Type B pancreatic cell (in vitro differentiated cells): ENCODE results near the gene TMSB10. TPM values are rescaled to one million over a fixed set of nuclear protein-coding genes. Genes with fewer than 3 reads are reported as not detected.

Experiments
- DNase-seq: peaks from one replicate; pipeline ENCODE4 v3.0.0; 2021; ENCODE audit warnings: mixed read lengths; ENCODE audit not compliant: unreplicated experiment; ENCODE audit errors: extremely low spot score
- H3K27ac Mint-ChIP-seq: 2 replicates; pipeline ENCODE4 v1.8.0; 2021; ENCODE audit warnings: mild to moderate bottlenecking, mixed read lengths
- H3K27me3 Mint-ChIP-seq: 2 replicates; pipeline ENCODE4 v1.8.0; 2021; ENCODE audit warnings: mixed read lengths
- H3K36me3 Mint-ChIP-seq: 2 replicates; pipeline ENCODE4 v1.8.0; 2021; ENCODE audit warnings: mixed read lengths
- H3K4me1 Mint-ChIP-seq: one replicate; pipeline ENCODE4 v1.8.0; 2021; ENCODE audit warnings: mixed read lengths; ENCODE audit not compliant: unreplicated experiment
- H3K4me3 Mint-ChIP-seq: 2 replicates; pipeline ENCODE4 v1.8.0; 2021; ENCODE audit warnings: mild to moderate bottlenecking, mixed read lengths
- H3K9me3 Mint-ChIP-seq: 2 replicates; pipeline ENCODE4 v1.8.0; 2021; ENCODE audit warnings: mixed read lengths
- CTCF ChIP-seq: fragments of 200-600 bp; sonication (generic); conservative IDR thresholded peaks from 2 replicates; pipeline ENCODE4 v1.5.0; 2021; ENCODE audit warnings: antibody characterized with exemption, mild to moderate bottlenecking
- total RNA-seq: library from RNA; stranded (reverse); gene quantifications from 2 replicates; pipeline ENCODE4 v1.2.1, GENCODE V29; 2021; ENCODE audit warnings: low replicate concordance

TMSB10 gene
- total RNA-seq, 1 donor from 2014 or later: 1,391 TPM

DNA sequence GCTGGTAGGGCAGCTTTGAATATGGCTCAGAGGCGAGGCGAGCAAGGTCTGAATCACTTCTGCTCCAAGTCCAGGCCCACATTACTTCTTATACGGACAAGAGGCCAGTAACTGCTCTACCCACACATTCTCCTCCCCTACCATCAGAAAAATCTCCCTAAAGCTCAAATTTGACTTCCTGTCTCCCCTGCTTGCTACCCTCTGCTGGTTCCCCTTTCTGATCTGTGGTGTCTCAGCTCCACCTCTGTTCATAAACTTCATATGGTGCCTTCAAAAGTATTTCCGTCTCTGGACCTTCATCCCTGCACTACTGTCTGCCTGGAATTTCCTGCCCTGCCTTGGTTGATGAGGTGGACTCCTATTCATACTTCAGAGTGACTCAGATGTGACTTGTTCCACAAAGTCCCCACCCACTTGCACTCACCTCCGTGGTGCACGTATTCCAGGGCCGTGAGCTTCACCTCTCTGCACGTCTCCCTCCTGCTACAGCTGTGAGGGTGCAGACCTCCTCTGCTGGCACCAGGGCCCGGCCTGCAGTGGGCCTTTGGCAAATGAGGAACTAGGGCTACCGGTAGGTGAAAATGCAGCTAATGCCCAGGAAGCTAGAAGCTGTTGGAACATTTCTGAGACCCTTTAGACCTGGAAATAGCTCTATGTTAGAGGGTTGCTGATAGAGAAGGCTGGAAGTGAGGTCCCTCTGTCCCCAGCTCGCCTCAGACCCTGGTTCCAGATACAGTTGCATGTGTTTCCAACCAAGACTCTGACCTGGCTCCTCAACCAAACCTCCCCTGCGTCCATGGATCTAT lies 41.0 kb downstream of the TMSB10 start:
- H3K27me3 Mint-ChIP-seq: no peaks in the 10 kb centered on the region
- DNase-seq: no peak
- H3K9me3 Mint-ChIP-seq: no peaks in the 10 kb centered on the region
- H3K4me3 Mint-ChIP-seq: no peak overlapping the region
- no peaks in the 10 kb centered on the region for H3K36me3 Mint-ChIP-seq
- peaks cover 4% of the 10 kb centered on the region for H3K4me1 Mint-ChIP-seq
- peak overlapping the region; percentile 87 for H3K27ac Mint-ChIP-seq
- no peak for TF ChIP-seq CTCF

GRCh38 chr2:84947010-84947593 lies 41.6 kb downstream of the TMSB10 start:
- H3K4me3 Mint-ChIP-seq: no peak overlapping the region
- H3K4me1 Mint-ChIP-seq: peaks cover 4% of the 10 kb centered on the region
- H3K27ac Mint-ChIP-seq: peak overlapping the region; percentile 87
- no peaks in the 10 kb centered on the region for H3K36me3 Mint-ChIP-seq
- no peak for TF ChIP-seq CTCF
- no peak for DNase-seq
- no peaks in the 10 kb centered on the region for H3K27me3 Mint-ChIP-seq
- H3K9me3 Mint-ChIP-seq: no peaks in the 10 kb centered on the region

DNA sequence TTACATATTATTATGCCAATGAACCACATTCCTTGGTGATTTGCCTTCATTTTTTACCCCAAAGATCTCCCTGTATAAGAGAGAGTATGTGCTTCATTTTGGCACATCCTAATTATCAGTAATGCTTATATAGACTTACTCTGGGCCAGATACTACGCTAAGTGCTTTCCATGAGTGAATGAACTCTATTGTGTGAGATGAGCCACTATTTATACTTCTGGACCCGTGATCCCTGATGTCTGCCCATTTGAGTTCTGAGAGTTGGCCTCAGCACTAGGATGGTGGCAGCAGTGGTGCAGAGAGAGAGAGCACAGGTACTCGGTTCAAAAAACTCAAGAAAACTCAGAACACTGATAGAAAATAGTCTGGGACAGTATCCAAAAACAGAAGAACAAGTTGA lies 48.1 kb downstream of the TMSB10 start:
- DNase-seq: no peak
- Mint-ChIP-seq H3K4me1 (peaks cover 11% of the 10 kb centered on the region), H3K4me3 (no peak overlapping the region), H3K9me3 (peaks cover 3% of the 10 kb centered on the region), H3K27ac (no peak overlapping the region), H3K36me3 (no peaks in the 10 kb centered on the region), H3K27me3 (no peaks in the 10 kb centered on the region)
- no peak for TF ChIP-seq CTCF

- no peaks in the 10 kb centered on the region for H3K36me3 Mint-ChIP-seq
- H3K4me1 Mint-ChIP-seq: peaks cover 18% of the 10 kb centered on the region
- no peaks in the 10 kb centered on the region for H3K27me3 Mint-ChIP-seq
- DNase-seq: no peak
- peaks cover 3% of the 10 kb centered on the region for H3K9me3 Mint-ChIP-seq
- no peak overlapping the region for H3K27ac Mint-ChIP-seq
- TF ChIP-seq CTCF: no peak
- H3K4me3 Mint-ChIP-seq: no peak overlapping the region
Measured at GRCh38 chr2:84954329-84954728, 48.9 kb downstream of the TMSB10 start.

Other genes with a start within 250 kb of the TMSB10 start
- gene TRABD2A, start 24.6 kb upstream of the TMSB10 start, total RNA-seq: 2.1 and 3.3 TPM in 2 replicates
- 61.4 and 62.2 TPM in 2 replicates for gene KCMF1, start 65.5 kb downstream of the TMSB10 start, total RNA-seq
- gene TCF7L1, start 227.7 kb downstream of the TMSB10 start, total RNA-seq: 27.4 and 32.4 TPM in 2 replicates